Measurements from ENCODE around the gene ANKRD9.

ANKRD9 gene

DNA sequence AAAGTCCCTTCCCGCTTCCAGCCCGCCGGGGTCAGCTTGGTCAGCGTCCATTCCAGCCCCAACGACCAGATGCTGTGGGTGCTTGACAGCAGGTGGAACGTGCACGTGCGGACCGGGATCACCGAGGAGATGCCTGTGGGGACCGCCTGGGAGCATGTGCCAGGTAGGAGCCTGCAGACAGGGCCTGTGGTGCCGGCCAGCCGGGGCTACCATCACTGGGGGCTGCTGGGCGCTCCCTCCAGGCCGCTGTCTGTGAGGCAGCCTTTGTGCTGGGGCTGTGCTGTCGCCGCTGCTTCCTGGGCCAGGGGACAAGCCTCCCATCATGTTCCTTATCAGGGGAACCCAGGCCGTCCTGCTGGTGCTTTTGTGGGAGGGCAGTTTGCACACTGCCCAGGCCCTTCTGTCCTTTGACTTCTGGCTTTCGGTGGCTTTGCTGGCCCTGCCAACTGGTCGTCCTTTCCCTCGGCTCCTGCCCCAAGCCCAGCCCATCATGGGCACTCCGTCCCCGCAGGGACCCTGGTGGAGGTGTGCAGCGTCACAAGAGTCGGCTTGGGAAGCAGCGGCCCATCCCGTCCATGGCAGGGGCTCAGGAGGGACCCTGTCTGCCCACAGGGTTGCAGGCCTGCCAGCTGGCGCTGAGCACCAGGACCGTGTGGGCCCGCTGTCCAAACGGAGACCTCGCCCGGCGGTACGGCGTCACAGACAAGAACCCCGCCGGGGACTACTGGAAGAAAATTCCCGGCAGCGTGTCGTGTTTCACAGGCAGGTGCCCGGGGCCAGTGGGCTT, 12.4 kb downstream of the ANKRD9 start:
- Histone ChIP-seq H3K27me3 (ENCODE audit: insufficient read depth, low read depth) (no peaks in the 10 kb centered on the region), H4K20me1 (ENCODE audit: insufficient read depth) (no peaks in the 10 kb centered on the region), H3K79me2 (ENCODE audit: insufficient read depth, low read depth) (no peaks in the 10 kb centered on the region), H3K27ac (no peak overlapping the region), H3K36me3 (ENCODE audit: insufficient read depth) (no peaks in the 10 kb centered on the region), H2AFZ (ENCODE audit: low read depth) (no peak overlapping the region), H3K9ac (no peak overlapping the region), H3K4me3 (IDR thresholded peaks at IDR 0.05; ENCODE audit: insufficient read depth, low read depth, low read length) (no peak overlapping the region), H3K4me1 (ENCODE audit: low read depth, poor library complexity, severe bottlenecking) (no peaks in the 10 kb centered on the region), H3K4me2 (no peak overlapping the region)
- no peak for TF ChIP-seq CTCF (conservative IDR thresholded peaks at IDR 0.05; ENCODE audit: low read depth, low read length)

DNA sequence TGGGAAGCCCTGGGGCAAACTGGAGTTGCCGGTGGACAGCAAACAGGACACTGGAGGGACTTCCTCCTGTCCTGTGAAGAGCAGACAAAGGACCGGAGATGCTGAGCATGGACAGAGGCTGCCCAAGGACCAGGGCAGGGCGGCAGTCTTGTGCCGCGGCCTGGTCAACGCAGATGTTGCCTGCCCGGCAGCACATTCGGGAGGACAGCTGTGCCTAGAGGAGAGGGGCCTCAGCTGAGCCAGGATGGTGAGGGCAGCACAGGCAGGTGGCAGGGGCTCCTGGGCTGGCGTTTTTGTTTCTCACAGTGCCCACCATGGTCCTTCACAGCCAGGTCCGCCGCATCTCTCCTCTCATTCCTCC, 13.3 kb downstream of the ANKRD9 start:
- no peak for TF ChIP-seq CTCF (conservative IDR thresholded peaks at IDR 0.05; ENCODE audit: low read depth, low read length)
- H3K4me1 ChIP-seq (ENCODE audit: low read depth, poor library complexity, severe bottlenecking) = no peaks in the 10 kb centered on the region
- no peak overlapping the region for H3K4me3 ChIP-seq (IDR thresholded peaks at IDR 0.05; ENCODE audit: insufficient read depth, low read depth, low read length)

GRCh38 chr14:102495491-102496330, 13.9 kb downstream of the ANKRD9 start:
- H3K79me2 ChIP-seq (ENCODE audit: insufficient read depth, low read depth) = no peaks in the 10 kb centered on the region
- no peaks in the 10 kb centered on the region for H3K36me3 ChIP-seq (ENCODE audit: insufficient read depth)
- no peak overlapping the region for H3K27ac ChIP-seq
- no peak overlapping the region for H3K4me2 ChIP-seq
- H2AFZ ChIP-seq (ENCODE audit: low read depth) = no peak overlapping the region
- H3K9ac ChIP-seq = no peak overlapping the region
- no peaks in the 10 kb centered on the region for H3K27me3 ChIP-seq (ENCODE audit: insufficient read depth, low read depth)
- no peak for TF ChIP-seq CTCF (conservative IDR thresholded peaks at IDR 0.05; ENCODE audit: low read depth, low read length)
- H3K4me3 ChIP-seq (IDR thresholded peaks at IDR 0.05; ENCODE audit: insufficient read depth, low read depth, low read length) = no peak overlapping the region
- no peaks in the 10 kb centered on the region for H3K4me1 ChIP-seq (ENCODE audit: low read depth, poor library complexity, severe bottlenecking)
- no peaks in the 10 kb centered on the region for H4K20me1 ChIP-seq (ENCODE audit: insufficient read depth)

More for the DNA sequence above, 13.3 kb downstream of the ANKRD9 start:
- H3K27me3 ChIP-seq (ENCODE audit: insufficient read depth, low read depth) = no peaks in the 10 kb centered on the region
- H4K20me1 ChIP-seq (ENCODE audit: insufficient read depth) = no peaks in the 10 kb centered on the region
- H2AFZ ChIP-seq (ENCODE audit: low read depth) = no peak overlapping the region
- H3K79me2 ChIP-seq (ENCODE audit: insufficient read depth, low read depth) = no peaks in the 10 kb centered on the region
- H3K27ac ChIP-seq = no peak overlapping the region
- no peak overlapping the region for H3K9ac ChIP-seq
- no peaks in the 10 kb centered on the region for H3K36me3 ChIP-seq (ENCODE audit: insufficient read depth)
- H3K4me2 ChIP-seq = no peak overlapping the region

DNA sequence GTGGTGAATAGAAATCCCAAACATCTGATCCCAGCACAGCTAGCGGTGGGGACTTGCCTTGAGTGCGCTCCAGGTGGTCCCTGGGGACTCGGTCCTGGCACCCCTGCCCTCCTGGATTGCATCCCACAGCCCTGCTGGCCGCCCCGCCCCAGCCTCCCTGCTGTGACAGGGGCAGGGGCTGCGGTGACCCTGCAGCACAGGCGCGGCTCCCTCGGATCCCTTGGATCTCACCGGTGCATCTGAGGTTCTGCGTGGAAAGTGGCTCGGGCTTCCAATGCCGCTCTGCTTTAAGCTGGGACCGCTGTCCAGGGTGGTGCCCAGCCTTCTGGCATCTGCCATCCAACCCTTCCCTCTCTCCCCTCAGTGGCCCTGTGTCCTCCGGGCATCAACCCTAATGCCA, 16.0 kb downstream of the ANKRD9 start:
- Histone ChIP-seq H3K27ac (no peak overlapping the region), H3K79me2 (ENCODE audit: insufficient read depth, low read depth) (no peaks in the 10 kb centered on the region), H4K20me1 (ENCODE audit: insufficient read depth) (no peaks in the 10 kb centered on the region), H3K4me3 (IDR thresholded peaks at IDR 0.05; ENCODE audit: insufficient read depth, low read depth, low read length) (no peak overlapping the region), H3K36me3 (ENCODE audit: insufficient read depth) (no peaks in the 10 kb centered on the region), H3K27me3 (ENCODE audit: insufficient read depth, low read depth) (no peaks in the 10 kb centered on the region), H3K9ac (no peak overlapping the region), H3K4me2 (no peak overlapping the region), H2AFZ (ENCODE audit: low read depth) (no peak overlapping the region), H3K4me1 (ENCODE audit: low read depth, poor library complexity, severe bottlenecking) (no peaks in the 10 kb centered on the region)
- no peak for TF ChIP-seq CTCF (conservative IDR thresholded peaks at IDR 0.05; ENCODE audit: low read depth, low read length)
